WERI-Rb-1 (cell line): ENCODE data around the gene NAIF1.
"Not testable (repeated sequence)": the region's sequence is repeated elsewhere in the genome, so short reads cannot be mapped to it uniquely, and the experiment has no call there.

Source experiments
- DNase-seq: peaks from one replicate; pipeline ENCODE4 v3.0.0-alpha.2; 2020
- H3K27ac ChIP-seq: fragments of 250-450 bp; sonication (Bioruptor Pico); 2 replicates; pipeline ENCODE4 v1.5.1; 2020; ENCODE audit warnings: mild to moderate bottlenecking, moderate library complexity
- H3K27me3 ChIP-seq: fragments of 250-450 bp; sonication (Bioruptor Pico); 2 replicates; pipeline ENCODE4 v1.5.1; 2021; ENCODE audit warnings: mild to moderate bottlenecking, low read depth, moderate library complexity; ENCODE audit not compliant: insufficient read depth, severe bottlenecking
- H3K36me3 ChIP-seq: fragments of 250-450 bp; sonication (Bioruptor Pico); 2 replicates; pipeline ENCODE4 v1.5.1; 2020; ENCODE audit warnings: mild to moderate bottlenecking, moderate library complexity
- H3K4me3 ChIP-seq: 2 replicates; pipeline ENCODE4 v1.5.1; 2011; ENCODE audit warnings: low read depth, mild to moderate bottlenecking, control low read depth, low read length
- H3K9me3 ChIP-seq: fragments of 250-450 bp; sonication (Bioruptor Pico); 2 replicates; pipeline ENCODE4 v1.5.1; 2021; ENCODE audit warnings: mild to moderate bottlenecking, moderate library complexity; ENCODE audit not compliant: severe bottlenecking
- CTCF ChIP-seq: IDR thresholded peaks from 2 replicates; pipeline ENCODE4 v1.5.1; 2011; ENCODE audit warnings: low read depth, mild to moderate bottlenecking, control low read depth, inconsistent platforms, low read length

Gene NAIF1

GRCh38 chr9:128045831-128046230 is 21.3 kb downstream of the NAIF1 start:
- no peaks in the 10 kb centered on the region for H3K27me3 ChIP-seq
- H3K27ac ChIP-seq: no peak overlapping the region
- H3K9me3 ChIP-seq: no peaks in the 10 kb centered on the region
- no peak for DNase-seq
- H3K36me3 ChIP-seq: no peaks in the 10 kb centered on the region
- H3K4me3 ChIP-seq: no peak overlapping the region
- no peak for TF ChIP-seq CTCF

GRCh38 chr9:128045409-128045808 is 21.7 kb downstream of the NAIF1 start:
- not testable (repeated sequence) for H3K27me3 ChIP-seq, H3K9me3 ChIP-seq, H3K36me3 ChIP-seq, DNase-seq, H3K4me3 ChIP-seq, H3K27ac ChIP-seq

- peak; percentile 34 for DNase-seq
- TF ChIP-seq CTCF: no peak
- Histone ChIP-seq H3K9me3 (no peaks in the 10 kb centered on the region), H3K36me3 (no peaks in the 10 kb centered on the region), H3K27me3 (no peaks in the 10 kb centered on the region), H3K27ac (no peak overlapping the region), H3K4me3 (no peak overlapping the region)
Measured at GRCh38 chr9:128043467-128043868, 23.7 kb downstream of the NAIF1 start.

- no peak for TF ChIP-seq CTCF
- Histone ChIP-seq H3K4me3 (no peak overlapping the region), H3K27me3 (no peaks in the 10 kb centered on the region), H3K27ac (no peak overlapping the region), H3K36me3 (no peaks in the 10 kb centered on the region), H3K9me3 (no peaks in the 10 kb centered on the region)
- DNase-seq: no peak
Measured at GRCh38 chr9:128042043-128042442, 25.1 kb downstream of the NAIF1 start.

GRCh38 chr9:128040783-128041182 is 26.3 kb downstream of the NAIF1 start:
- not testable (repeated sequence) for H3K4me3 ChIP-seq, H3K27me3 ChIP-seq, DNase-seq, H3K36me3 ChIP-seq, H3K9me3 ChIP-seq, H3K27ac ChIP-seq

GRCh38 chr9:128036522-128036921 is 30.6 kb downstream of the NAIF1 start:
- DNase-seq, H3K4me3 ChIP-seq, H3K36me3 ChIP-seq, H3K9me3 ChIP-seq, H3K27ac ChIP-seq, H3K27me3 ChIP-seq: not testable (repeated sequence)

GRCh38 chr9:128034821-128035652 is 32.1 kb downstream of the NAIF1 start:
- H3K36me3 ChIP-seq: no peaks in the 10 kb centered on the region
- peak; percentile 90 for TF ChIP-seq CTCF
- peak; percentile 90 for DNase-seq
- H3K4me3 ChIP-seq: no peak overlapping the region
- peaks cover 2% of the 10 kb centered on the region for H3K9me3 ChIP-seq
- H3K27ac ChIP-seq: peak overlapping the region; percentile 37
- no peaks in the 10 kb centered on the region for H3K27me3 ChIP-seq
